GM15510 (cell line): ENCODE measurements around the gene ZNF575.

Source experiments
- POLR2A ChIP-seq: IDR thresholded peaks from 3 replicates; pipeline ENCODE4 v1.6.1; 2011; ENCODE audit warnings: borderline replicate concordance; ENCODE audit not compliant: insufficient read length; ENCODE audit errors: extremely low read depth

ZNF575 gene

DNA sequence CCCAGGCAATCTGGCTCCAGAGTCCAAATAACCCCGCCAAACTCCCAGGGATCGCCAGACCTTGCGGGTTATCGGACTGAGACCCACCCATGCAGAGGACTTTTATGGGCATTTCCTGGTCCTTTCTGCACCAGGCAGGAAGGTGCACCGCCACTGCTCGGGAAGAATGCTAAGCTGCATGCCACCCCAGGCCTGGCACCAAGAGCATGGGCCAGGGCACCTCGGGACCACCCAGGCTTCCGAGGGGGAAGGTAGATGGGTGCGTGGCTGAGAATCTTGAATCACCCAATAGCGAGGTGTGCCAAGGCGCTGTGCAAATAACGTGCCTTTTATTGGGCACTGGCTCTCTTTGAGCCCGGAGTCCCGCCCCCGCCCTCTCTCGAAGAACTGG is 422 bp upstream of the ZNF575 start:
- TF ChIP-seq POLR2A = no peak

DNA sequence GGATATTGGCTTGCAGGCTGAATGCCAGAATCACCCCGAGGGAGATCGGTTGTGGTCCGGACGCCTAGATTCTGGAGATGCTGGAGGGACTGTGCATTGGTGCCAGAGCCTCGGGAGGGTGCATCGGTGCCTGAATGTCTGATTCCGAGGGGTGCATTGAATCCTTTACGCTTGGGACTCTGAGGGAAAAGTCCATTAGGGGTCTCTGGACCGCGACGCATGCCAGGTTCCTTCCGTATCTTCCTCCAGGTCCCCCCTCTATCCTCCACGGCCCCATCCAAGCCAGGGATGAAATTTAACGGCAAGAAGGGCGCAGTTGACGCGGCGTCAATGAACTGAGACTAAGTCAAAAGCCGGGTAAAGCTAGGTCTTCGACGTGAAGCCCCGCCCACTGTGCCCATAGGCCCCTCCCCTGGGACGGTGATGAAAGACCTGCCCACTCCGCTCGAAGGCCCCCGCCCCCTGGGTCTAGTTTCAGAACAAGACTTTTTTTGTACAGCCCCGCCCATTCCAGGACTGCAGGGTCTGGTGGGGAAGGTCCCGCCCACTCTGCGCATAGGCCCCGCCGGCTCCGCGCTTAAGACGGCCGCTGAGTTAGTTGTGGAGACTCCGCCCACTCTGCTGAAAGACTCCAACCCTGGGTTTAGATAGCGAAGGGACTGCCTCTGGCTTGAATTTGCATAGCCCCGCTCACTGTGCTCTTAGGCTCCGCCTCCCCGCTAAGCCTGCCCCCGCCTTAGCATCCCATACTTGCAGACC is 737 bp downstream of the ZNF575 start:
- TF ChIP-seq POLR2A = no peak

DNA sequence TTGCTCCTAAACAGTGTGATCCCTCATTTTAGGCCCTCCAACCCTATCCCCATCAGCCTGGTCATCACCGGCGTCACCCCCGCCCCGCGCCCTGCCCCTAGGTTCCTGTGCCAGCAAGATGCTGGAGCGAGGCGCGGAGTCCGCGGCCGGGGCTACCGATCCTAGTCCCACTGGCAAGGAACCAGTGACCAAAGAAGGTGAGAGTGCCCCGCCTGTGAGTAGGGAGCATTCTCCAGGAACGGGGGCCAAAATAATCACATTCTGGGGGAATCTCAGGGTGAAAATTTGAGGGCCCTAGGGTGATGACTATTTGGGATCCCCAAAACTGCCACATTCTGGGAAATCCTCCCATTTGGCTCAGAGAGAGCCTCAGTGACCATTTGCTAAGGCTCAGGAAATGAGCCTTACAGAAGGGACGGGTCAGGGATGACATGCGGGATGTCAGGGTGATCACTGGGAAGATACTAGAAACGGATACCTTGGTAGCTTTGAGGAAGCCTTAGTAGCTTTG is 1.4 kb downstream of the ZNF575 start:
- TF ChIP-seq POLR2A = no peak

GRCh38 chr19:43534816-43535761 is 2.1 kb downstream of the ZNF575 start:
- no peak for TF ChIP-seq POLR2A

DNA sequence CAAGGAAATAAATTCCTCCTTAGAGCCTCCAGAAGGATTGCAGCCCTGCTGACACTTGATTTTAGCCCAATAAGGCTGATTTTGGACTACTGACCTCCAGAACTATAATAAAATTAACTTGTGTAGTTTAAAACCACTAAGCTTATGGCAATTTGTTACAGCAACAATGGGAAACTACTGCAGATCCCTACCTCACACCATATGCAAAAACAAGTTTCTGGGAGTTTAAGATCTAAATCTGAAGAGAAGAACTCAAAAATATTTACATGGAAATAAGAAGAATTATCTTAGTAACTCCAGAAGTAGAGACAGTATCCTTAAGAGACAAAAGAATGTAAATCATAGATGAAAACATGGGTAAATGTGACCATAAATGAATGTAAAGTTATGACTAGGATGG is 5.9 kb downstream of the ZNF575 start:
- TF ChIP-seq POLR2A = no peak

- no peak for TF ChIP-seq POLR2A
Observed at GRCh38 chr19:43540381-43540780, 7.4 kb downstream of the ZNF575 start.

DNA sequence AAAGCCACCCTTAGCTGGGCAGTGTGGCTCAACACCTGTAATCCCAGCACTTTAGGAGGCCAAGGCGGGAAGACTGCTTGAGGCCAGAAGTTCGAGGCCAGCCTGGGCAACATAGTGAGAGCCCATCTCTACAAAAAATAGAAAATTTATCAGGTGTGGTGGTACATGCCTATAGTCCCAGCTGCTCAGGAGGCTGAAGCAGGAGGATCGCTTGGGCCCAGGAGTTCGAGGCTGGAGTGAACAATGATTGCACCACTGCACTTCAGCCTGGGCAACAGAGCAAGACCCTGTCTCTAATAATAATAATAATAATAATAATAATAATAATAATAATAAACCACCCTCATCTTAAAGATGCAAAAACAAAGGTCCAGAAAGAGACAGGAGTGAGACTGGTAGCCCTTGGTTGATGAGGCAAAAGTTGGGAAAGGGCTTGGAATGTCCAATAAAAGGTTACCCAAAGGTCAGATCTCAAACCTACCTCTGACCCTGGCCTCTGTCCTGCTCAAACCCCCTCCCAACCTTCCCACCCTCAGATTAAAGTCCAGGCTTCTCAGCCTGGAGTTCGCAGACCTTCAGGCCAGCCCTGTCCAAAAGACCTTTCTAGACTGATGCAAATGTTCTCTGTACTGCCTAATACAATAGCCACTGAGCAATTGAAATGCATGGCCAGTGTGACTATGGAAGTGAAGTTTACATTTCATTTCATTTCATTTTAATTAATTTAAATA is 9.1 kb downstream of the ZNF575 start:
- TF ChIP-seq POLR2A = no peak

GRCh38 chr19:43544077-43544476 is 11.1 kb downstream of the ZNF575 start:
- no peak for TF ChIP-seq POLR2A

- no peak for TF ChIP-seq POLR2A
Observed at GRCh38 chr19:43545276-43545675, 12.3 kb downstream of the ZNF575 start.

- no peak for TF ChIP-seq POLR2A
Observed at GRCh38 chr19:43545981-43546380, 13.0 kb downstream of the ZNF575 start.

DNA sequence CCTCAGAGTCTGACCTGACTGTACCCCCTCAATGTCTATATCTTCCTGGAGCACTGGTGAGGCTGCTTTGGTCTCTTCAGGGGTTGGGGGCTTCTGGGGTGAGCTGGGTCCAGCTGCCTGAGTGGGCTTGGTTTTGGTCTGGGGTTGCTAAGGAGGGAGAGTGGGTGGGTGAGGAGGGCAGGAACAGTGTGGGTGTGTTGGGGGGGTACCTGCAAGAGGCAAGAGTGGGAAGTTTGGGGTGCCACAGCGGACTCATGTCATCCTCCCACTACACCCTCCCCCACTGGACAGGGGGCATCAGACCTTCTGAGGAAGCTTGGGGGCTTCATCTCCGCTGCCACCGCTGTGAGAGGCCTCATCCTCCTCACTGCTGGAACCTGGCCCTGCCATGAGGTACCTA is 13.6 kb downstream of the ZNF575 start:
- no peak for TF ChIP-seq POLR2A

DNA sequence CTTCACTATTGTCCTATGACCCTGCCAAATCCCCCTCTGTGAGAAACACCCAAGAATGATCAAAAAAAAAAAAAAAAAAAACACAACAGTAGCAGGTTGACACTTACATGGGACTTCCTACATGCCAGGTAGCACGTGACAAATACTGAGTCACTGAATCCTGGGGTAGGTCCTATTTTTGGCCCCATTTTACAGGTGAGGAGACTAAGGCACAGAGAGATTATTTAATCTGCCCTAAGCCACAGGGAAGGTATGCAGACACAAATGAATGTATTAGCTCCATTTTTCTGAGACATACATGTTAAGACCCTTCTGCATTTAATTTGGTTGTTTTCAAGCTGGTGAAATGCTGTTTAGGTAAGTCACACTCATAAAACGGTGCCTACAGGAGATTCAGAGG is 15.7 kb downstream of the ZNF575 start:
- no peak for TF ChIP-seq POLR2A

- no peak for TF ChIP-seq POLR2A
Observed at GRCh38 chr19:43551399-43552197, 18.6 kb downstream of the ZNF575 start.

GRCh38 chr19:43552198-43552450 is 19.1 kb downstream of the ZNF575 start:
- no peak for TF ChIP-seq POLR2A
